HEK293T (cell line): ENCODE results near the gene MZT2B.
"Not testable (repeated sequence)": the region's sequence is repeated elsewhere in the genome, so short reads cannot be mapped to it uniquely, and the experiment has no call there.

Source experiments
- ARNT ChIP-seq: fragments of 450-650 bp; IDR thresholded peaks from 2 replicates; pipeline ENCODE4 v1.6.1; 2017; ENCODE audit warnings: mild to moderate bottlenecking
- BHLHE40 ChIP-seq: fragments of 450-650 bp; IDR thresholded peaks from 2 replicates; pipeline ENCODE4 v1.6.1; 2016; ENCODE audit warnings: mild to moderate bottlenecking, moderate library complexity, borderline replicate concordance
- CTBP1 ChIP-seq: fragments of 450-650 bp; IDR thresholded peaks from 2 replicates; pipeline ENCODE4 v1.6.1; 2016; ENCODE audit warnings: borderline replicate concordance
- ELF4 ChIP-seq: fragments of 450-650 bp; IDR thresholded peaks from 2 replicates; pipeline ENCODE4 v1.6.1; 2017; ENCODE audit warnings: antibody characterized with exemption
- FOXA1 ChIP-seq: fragments of 450-650 bp; IDR thresholded peaks from 2 replicates; pipeline ENCODE4 v1.6.1; 2016; ENCODE audit warnings: mild to moderate bottlenecking
- LEF1 ChIP-seq: fragments of 450-650 bp; IDR thresholded peaks from 2 replicates; pipeline ENCODE4 v1.6.1; 2017; ENCODE audit warnings: mild to moderate bottlenecking, borderline replicate concordance
- NFRKB ChIP-seq: fragments of 450-650 bp; IDR thresholded peaks from 2 replicates; pipeline ENCODE4 v1.6.1; 2016; ENCODE audit warnings: mild to moderate bottlenecking, moderate library complexity
- SP1 ChIP-seq: fragments of 450-650 bp; IDR thresholded peaks from 2 replicates; pipeline ENCODE4 v1.6.1; 2017
- SUZ12 ChIP-seq: fragments of 450-650 bp; IDR thresholded peaks from 2 replicates; pipeline ENCODE4 v1.6.1; 2016; ENCODE audit warnings: mild to moderate bottlenecking
- TARDBP ChIP-seq: fragments of 450-650 bp; IDR thresholded peaks from 2 replicates; pipeline ENCODE4 v1.6.1; 2016
- ZNF384 ChIP-seq: fragments of 450-650 bp; IDR thresholded peaks from 2 replicates; pipeline ENCODE4 v1.6.1; 2016
- TF ChIP-seq, protein P1 (sequence below): fragments of 450-650 bp; IDR thresholded peaks from 2 replicates; pipeline ENCODE4 v1.6.1; 2016

DNA sequence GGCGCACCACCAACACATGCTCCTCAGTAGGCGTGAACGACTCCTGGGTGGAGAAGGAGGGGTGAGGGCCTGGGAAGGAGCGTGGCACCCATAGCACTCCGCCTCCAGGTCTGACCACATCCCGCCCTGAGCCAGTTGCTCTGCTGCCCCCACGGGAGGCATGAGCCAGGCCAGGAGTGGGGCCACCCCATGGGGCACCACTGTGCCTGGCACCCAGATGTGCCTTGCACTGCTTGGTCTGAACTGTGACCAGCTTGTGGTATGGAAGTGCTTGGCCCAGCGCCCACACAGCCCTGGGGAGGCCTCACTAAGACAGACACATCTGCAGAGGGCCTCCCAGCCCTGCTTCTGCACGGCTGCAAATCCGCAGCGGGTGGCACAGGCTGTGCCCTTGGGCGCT, 24.7 kb upstream of the MZT2B start:
- not testable (repeated sequence) for TF ChIP-seq SUZ12, ZNF384, SP1, FOXA1, ELF4, BHLHE40, LEF1, ARNT, TARDBP, NFRKB, CTBP1
- TF ChIP-seq, protein P1, sequence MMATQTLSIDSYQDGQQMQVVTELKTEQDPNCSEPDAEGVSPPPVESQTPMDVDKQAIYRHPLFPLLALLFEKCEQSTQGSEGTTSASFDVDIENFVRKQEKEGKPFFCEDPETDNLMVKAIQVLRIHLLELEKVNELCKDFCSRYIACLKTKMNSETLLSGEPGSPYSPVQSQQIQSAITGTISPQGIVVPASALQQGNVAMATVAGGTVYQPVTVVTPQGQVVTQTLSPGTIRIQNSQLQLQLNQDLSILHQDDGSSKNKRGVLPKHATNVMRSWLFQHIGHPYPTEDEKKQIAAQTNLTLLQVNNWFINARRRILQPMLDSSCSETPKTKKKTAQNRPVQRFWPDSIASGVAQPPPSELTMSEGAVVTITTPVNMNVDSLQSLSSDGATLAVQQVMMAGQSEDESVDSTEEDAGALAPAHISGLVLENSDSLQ: not testable (repeated sequence)
